ENCODE results near the gene CLDN7.

DNA sequence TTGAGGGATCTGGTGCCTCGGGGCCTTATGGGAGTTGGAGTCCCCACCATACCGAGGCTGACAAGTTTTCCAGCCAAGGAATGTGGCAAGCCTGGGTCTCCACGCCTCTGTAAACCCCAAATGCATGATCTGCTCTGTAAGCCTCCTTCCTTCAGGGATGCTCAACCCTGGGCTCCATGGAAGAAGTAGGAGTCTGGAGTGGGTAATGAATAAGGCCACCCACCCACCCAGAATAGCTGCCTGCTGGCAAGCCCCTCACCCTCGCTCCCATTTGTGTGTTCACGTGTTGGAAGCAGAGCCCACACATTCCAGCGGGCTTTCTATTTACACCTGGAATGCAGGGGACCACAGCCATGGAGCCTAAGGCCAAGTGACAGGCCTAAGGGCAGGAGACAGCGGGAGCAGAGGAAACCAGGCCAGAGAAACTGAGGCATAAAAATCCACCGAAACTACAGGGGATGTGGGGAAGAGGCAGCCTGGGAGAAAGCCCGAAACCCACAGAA is 47.1 kb downstream of the CLDN7 start:
- no peak for TF ChIP-seq EZH2 (IDR thresholded peaks at IDR 0.05)
- TF ChIP-seq POLR2AphosphoS5 (IDR thresholded peaks at IDR 0.05; ENCODE audit: borderline replicate concordance, low read depth, low read length), result no peak
- no peak for TF ChIP-seq FOXP2 (optimal IDR thresholded peaks at IDR 0.05; ENCODE audit: control extremely low read depth, extremely low read length, insufficient read depth)
